Testis (tissue), 3 donors: Measurements from ENCODE around the gene ICAM5. TPM values are rescaled to one million over a fixed set of nuclear protein-coding genes. Genes with fewer than 3 reads are reported as not detected.

Experiments used
- DNase-seq: peaks from one replicate; pipeline ENCODE4 v3.0.0-alpha.2; 2019
- H3K27ac ChIP-seq, 2 donors: fragments of 200-600 bp; sonication (generic); one replicate each; pipeline ENCODE4 v1.5.1; 2019
- H3K27me3 ChIP-seq: fragments of 200-600 bp; sonication (generic); one replicate; pipeline ENCODE4 v1.5.1; 2019
- H3K36me3 ChIP-seq: fragments of 200-600 bp; sonication (generic); one replicate; pipeline ENCODE4 v1.5.1; 2017; ENCODE audit warnings: low read depth; ENCODE audit errors: missing control alignments
- H3K4me1 ChIP-seq: fragments of 200-600 bp; sonication (generic); one replicate; pipeline ENCODE4 v1.5.1; 2019
- H3K4me3 ChIP-seq, 2 donors: fragments of 200-600 bp; sonication (generic); one replicate each; pipeline ENCODE4 v1.5.1; 2017 to 2019
- H3K9me3 ChIP-seq: fragments of 200-600 bp; sonication (generic); one replicate; pipeline ENCODE4 v1.5.1; 2017
- POLR2A ChIP-seq: fragments of 450-650 bp; IDR thresholded peaks from one replicate; pipeline ENCODE4 v1.6.1; 2017; ENCODE audit warnings: antibody characterized with exemption, mild to moderate bottlenecking, moderate library complexity
- WGBS, 2 donors: methylation state at CpG; one replicate each; pipeline ENCODE4 v1.1.5; 2018; 5-methylcytosine and 5-hydroxymethylcytosine counted together
- intact Hi-C: fragments of 100-400 bp; cut with DNase I; formaldehyde crosslinking; loops from one replicate; pipeline ENCODE4 v1.15.1; 2023; ENCODE audit warnings: low total_unique reads
- polyA plus RNA-seq: library from polyadenylated mRNA; stranded (reverse); fragments of 350-450 nt; fragmentation: Illumina TruSeq; extraction: RNeasy Lipid Tissue Mini Kit (QIAGEN cat#74804); gene quantifications from one replicate; pipeline ENCODE4 v1.2.3, GENCODE V29; 2014; ENCODE audit warnings: low read depth, low replicate concordance; ENCODE audit not compliant: insufficient read depth
- total RNA-seq, 2 donors: library from RNA; depleted of rRNA; stranded (reverse); fragments of >200 nt; gene quantifications; one replicate each; pipeline ENCODE4 v1.2.3, GENCODE V29; 2016
- TF ChIP-seq, protein P1 (sequence below), 3 experiments: fragments of 450-650 bp in 2 of 3; fragments of 200-600 bp in 1 of 3; sonication (generic) in 1 of 3; IDR thresholded peaks; one replicate each; pipeline ENCODE4 v1.5.1; 2016 to 2019; ENCODE audit warnings: antibody characterized with exemption in 3 of 3, mild to moderate bottlenecking in 2 of 3, moderate library complexity in 1 of 3

The ICAM5 gene
- total and polyA plus RNA-seq, 3 donors from 2014 or later, result 4.3 to 7.6 (median 5.4) TPM

DNA sequence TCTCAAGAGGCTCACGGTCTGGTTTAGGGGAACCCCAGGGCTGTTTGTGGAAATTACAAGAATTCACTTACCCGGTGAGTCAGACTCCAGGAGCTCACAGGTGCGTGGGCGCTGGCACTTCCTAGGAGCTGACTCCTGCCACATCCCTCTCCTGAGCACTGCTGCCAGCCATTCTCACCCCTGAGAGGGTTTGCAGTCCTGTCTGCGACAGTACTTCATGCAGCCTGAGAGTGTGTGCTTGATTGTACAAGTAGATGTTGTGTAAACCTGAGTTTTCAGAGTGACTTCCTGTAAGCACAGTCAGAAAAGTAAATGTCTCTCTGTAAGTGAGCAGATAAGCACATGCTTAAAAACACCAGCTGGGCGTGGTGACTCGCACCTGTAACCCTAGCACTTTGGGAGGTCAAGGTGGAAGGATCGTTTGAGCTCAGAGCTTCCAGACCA is 29.6 kb upstream of the ICAM5 start:
- intact Hi-C loops, result no loop called here
- no peak for DNase-seq
- Histone ChIP-seq H3K36me3 (no peaks in the 10 kb centered on the region), H3K4me1 (no peaks in the 10 kb centered on the region), H3K27me3 (no peaks in the 10 kb centered on the region), H3K9me3 (no peaks in the 10 kb centered on the region), H3K4me3 (no peak overlapping the region), H3K27ac (no peak overlapping the region)
- TF ChIP-seq, protein P1, sequence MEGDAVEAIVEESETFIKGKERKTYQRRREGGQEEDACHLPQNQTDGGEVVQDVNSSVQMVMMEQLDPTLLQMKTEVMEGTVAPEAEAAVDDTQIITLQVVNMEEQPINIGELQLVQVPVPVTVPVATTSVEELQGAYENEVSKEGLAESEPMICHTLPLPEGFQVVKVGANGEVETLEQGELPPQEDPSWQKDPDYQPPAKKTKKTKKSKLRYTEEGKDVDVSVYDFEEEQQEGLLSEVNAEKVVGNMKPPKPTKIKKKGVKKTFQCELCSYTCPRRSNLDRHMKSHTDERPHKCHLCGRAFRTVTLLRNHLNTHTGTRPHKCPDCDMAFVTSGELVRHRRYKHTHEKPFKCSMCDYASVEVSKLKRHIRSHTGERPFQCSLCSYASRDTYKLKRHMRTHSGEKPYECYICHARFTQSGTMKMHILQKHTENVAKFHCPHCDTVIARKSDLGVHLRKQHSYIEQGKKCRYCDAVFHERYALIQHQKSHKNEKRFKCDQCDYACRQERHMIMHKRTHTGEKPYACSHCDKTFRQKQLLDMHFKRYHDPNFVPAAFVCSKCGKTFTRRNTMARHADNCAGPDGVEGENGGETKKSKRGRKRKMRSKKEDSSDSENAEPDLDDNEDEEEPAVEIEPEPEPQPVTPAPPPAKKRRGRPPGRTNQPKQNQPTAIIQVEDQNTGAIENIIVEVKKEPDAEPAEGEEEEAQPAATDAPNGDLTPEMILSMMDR (IDR thresholded peaks at IDR 0.05), result no peak
- no peak for TF ChIP-seq POLR2A
- WGBS, 2 donors, result 81% methylated on average over 8 of the region's 8 CpGs

DNA sequence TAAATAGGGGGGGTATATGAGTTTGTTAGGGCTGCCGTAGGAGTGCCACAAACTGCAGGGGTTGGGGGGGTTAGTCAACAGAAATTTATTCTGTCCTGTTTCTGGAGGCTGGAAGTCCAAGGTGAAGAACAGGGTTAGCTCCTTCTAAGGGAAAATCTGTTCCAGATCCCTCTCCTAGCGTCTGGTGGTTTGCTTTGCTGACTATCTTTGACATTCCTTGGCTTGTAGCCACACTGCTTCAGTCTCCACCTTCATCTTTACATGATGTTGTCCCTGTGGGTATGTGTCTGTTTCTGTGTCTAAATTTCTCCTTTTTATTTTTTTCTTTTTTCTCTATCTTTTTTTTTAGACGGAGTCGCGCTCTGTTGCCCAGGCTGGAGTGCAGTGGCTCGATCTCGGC is 27.0 kb upstream of the ICAM5 start:
- no peak overlapping the region for H3K27ac ChIP-seq
- 78 to 80% methylated on average over 7 of the region's 7 CpGs for WGBS, 2 donors
- no peaks in the 10 kb centered on the region for H3K36me3 ChIP-seq
- no peak for DNase-seq
- intact Hi-C loops, result no loop called here
- H3K9me3 ChIP-seq, result no peaks in the 10 kb centered on the region
- no peak for TF ChIP-seq POLR2A
- TF ChIP-seq, protein P1 (IDR thresholded peaks at IDR 0.05), result no peak
- H3K4me3 ChIP-seq, result no peak overlapping the region
- no peaks in the 10 kb centered on the region for H3K27me3 ChIP-seq
- no peaks in the 10 kb centered on the region for H3K4me1 ChIP-seq

DNA sequence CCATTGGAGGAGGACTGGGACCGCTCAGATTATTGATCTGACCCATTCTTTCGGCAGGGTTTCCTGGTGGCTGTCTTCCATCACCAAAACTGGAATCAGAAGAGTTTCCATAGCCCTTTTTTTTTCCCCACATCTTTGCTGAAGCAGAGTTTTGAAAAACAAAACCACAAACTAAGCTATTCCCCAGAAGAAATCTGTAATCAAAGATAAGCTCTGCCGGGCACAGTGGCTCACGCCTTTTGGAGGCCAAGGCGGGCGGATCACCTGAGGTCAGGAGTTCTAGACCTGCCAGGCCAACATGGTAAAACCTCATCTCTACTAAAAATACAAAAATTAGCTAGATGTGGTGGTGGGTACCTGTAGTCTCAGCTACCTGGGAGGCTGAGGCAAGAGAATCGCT is 23.0 kb upstream of the ICAM5 start:
- intact Hi-C loops, result no loop called here
- Histone ChIP-seq H3K27ac (no peak overlapping the region), H3K4me3 (no peak overlapping the region), H3K36me3 (no peaks in the 10 kb centered on the region), H3K9me3 (no peaks in the 10 kb centered on the region), H3K27me3 (no peaks in the 10 kb centered on the region), H3K4me1 (peaks cover 13% of the 10 kb centered on the region)
- DNase-seq, result no peak
- no peak for TF ChIP-seq POLR2A
- TF ChIP-seq, protein P1 (IDR thresholded peaks at IDR 0.05), result no peak
- 82 to 88% methylated on average over 7 of the region's 7 CpGs for WGBS, 2 donors

DNA sequence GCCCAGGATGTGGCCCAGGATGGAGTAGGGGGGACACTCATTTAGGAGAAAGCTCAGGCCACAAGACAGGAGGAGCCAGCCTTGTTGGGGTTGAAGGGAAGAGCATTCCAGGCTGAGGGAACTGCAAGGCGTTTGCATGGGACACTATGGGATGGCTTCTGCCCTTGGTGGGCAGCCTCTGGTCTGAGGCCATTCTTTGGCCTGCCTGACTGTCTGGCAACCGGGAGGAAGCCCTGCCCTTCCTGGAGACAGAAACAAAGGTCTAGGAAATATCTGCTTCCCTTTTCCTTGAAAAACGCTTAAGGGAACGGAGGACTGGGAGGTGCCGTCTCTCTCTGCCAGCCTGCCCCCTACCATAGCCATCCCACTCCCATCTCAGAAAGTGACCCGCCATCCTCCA is 21.7 kb upstream of the ICAM5 start:
- no peak overlapping the region for H3K27ac ChIP-seq
- no peak for DNase-seq
- no peaks in the 10 kb centered on the region for H3K36me3 ChIP-seq
- H3K9me3 ChIP-seq, result no peaks in the 10 kb centered on the region
- TF ChIP-seq, protein P1 (IDR thresholded peaks at IDR 0.05), result no peak
- TF ChIP-seq POLR2A, result no peak
- WGBS, 2 donors, result 74 to 84% methylated on average over 6 of the region's 6 CpGs
- intact Hi-C loops, result no loop called here
- H3K4me3 ChIP-seq, result no peak overlapping the region
- H3K27me3 ChIP-seq, result no peaks in the 10 kb centered on the region
- peaks cover 13% of the 10 kb centered on the region for H3K4me1 ChIP-seq

DNA sequence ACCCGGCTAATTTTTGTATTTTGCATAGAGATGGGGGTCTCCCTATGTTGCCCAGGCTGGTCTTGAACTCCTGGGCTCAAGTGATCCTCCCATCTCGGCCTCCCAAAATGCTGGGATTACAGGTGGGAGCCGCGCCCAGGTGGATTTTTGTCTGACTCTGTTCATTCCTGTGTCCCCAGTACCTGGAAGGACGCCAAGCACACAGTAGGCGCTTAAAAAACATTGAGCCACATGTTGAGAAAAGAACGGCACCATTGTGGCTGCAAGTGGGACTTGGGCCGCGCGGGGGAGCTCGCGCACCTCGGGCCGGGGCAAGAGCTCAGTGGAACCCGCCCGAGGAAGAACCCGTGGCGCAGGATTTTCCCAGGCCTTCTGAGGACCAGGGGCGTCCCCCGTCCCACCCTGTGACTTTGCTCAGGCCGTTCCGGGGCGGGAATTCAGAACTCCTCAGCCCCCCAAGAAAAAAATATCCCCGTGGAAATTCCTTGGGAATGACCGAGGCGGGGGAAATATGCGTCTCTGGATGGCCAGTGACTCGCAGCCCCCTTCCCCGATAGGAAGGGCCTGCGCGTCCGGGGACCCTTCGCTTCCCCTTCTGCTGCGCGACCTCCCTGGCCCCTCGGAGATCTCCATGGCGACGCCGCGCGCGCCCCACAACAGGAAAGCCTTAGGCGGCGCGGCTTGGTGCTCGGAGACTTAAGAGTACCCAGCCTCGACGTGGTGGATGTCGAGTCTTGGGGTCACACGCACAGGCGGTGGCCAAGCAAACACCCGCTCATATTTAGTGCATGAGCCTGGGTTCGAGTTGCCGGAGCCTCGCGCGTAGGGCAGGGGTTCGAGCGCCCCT is 20.2 kb upstream of the ICAM5 start:
- intact Hi-C loops, result loop anchor here (5.0 kb wide), 1 partner anchor 48 kb away; the partner anchor contains the start of gene FDX2
- peak; percentile 89 for DNase-seq
- TF ChIP-seq, protein P1 (IDR thresholded peaks at IDR 0.05), result peak; percentile 86 to 93 (median 88)
- no peak for TF ChIP-seq POLR2A

More for the DNA sequence above, 20.2 kb upstream of the ICAM5 start:
- WGBS, 2 donors, result 2 to 4% methylated on average over 29 to 40 of the region's 59 CpGs
- H3K27ac ChIP-seq, result peak overlapping the region in 1 of 2 donors; percentile 77
- peak overlapping the region; percentile 49 to 60 for H3K4me3 ChIP-seq
- H3K9me3 ChIP-seq, result no peaks in the 10 kb centered on the region
- no peaks in the 10 kb centered on the region for H3K27me3 ChIP-seq
- no peaks in the 10 kb centered on the region for H3K36me3 ChIP-seq
- H3K4me1 ChIP-seq, result peaks cover 13% of the 10 kb centered on the region
